Measurements from ENCODE around the gene STX4. TPM values are rescaled to one million over a fixed set of nuclear protein-coding genes. Genes with fewer than 3 reads are reported as not detected.

The STX4 gene
- total RNA-seq, 1 donor from 2014 or later: 6.6 TPM

GRCh38 chr16:30985401-30986128 lies 47.8 kb upstream of the STX4 start:
- Mint-ChIP-seq H3K27me3 (ENCODE audit: insufficient read depth, low read depth) (peaks cover 11% of the 10 kb centered on the region), H3K4me1 (no peaks in the 10 kb centered on the region), H3K27ac (peak overlapping the region; percentile 63), H3K4me3 (peak overlapping the region; percentile 33), H3K36me3 (peaks cover 10% of the 10 kb centered on the region), H3K9me3 (no peaks in the 10 kb centered on the region)
- no peaks in the 10 kb centered on the region for H3K4me1 ChIP-seq
- H3K79me2 ChIP-seq (ENCODE audit: low read depth): no peaks in the 10 kb centered on the region
- peak; percentile 62 for DNase-seq (ENCODE audit: low spot score)
- no peaks in the 10 kb centered on the region for H3K36me3 ChIP-seq
- peaks cover 10% of the 10 kb centered on the region for H3F3A ChIP-seq (ENCODE audit: low read depth)
- no peak overlapping the region for H3K27ac ChIP-seq
- peak overlapping the region; percentile 33 for H3K4me3 ChIP-seq
- H3K27me3 ChIP-seq: no peaks in the 10 kb centered on the region
- TF ChIP-seq EZH2 (IDR thresholded peaks at IDR 0.05) (no peak), CTCF (IDR thresholded peaks at IDR 0.05) (no peak), EZH2phosphoT487 (IDR thresholded peaks at IDR 0.05) (no peak)
- no peaks in the 10 kb centered on the region for H3K9me3 ChIP-seq (ENCODE audit: low read depth)
- no peak overlapping the region for H3K9ac ChIP-seq
- H2AFZ ChIP-seq (replicated peaks): no peak overlapping the region
- H3K4me2 ChIP-seq: peak overlapping the region; percentile 75
- peaks cover 4% of the 10 kb centered on the region for H4K20me1 ChIP-seq (ENCODE audit: low read depth)

GRCh38 chr16:30986129-30986991 lies 47.0 kb upstream of the STX4 start:
- Histone ChIP-seq H3K4me2 (no peak overlapping the region), H2AFZ (replicated peaks) (no peak overlapping the region), H3K27me3 (no peaks in the 10 kb centered on the region), H4K20me1 (ENCODE audit: low read depth) (peaks cover 4% of the 10 kb centered on the region), H3K4me3 (no peak overlapping the region), H3K9me3 (ENCODE audit: low read depth) (no peaks in the 10 kb centered on the region), H3K27ac (no peak overlapping the region), H3K4me1 (no peaks in the 10 kb centered on the region), H3K79me2 (ENCODE audit: low read depth) (no peaks in the 10 kb centered on the region), H3F3A (ENCODE audit: low read depth) (peaks cover 10% of the 10 kb centered on the region), H3K36me3 (no peaks in the 10 kb centered on the region), H3K9ac (no peak overlapping the region)
- Mint-ChIP-seq H3K27me3 (ENCODE audit: insufficient read depth, low read depth) (peaks cover 11% of the 10 kb centered on the region), H3K9me3 (no peaks in the 10 kb centered on the region), H3K4me3 (peak overlapping the region; percentile 50), H3K4me1 (no peaks in the 10 kb centered on the region), H3K27ac (peak overlapping the region; percentile 49), H3K36me3 (peaks cover 6% of the 10 kb centered on the region)
- TF ChIP-seq CTCF (IDR thresholded peaks at IDR 0.05) (no peak), EZH2phosphoT487 (IDR thresholded peaks at IDR 0.05) (no peak), EZH2 (IDR thresholded peaks at IDR 0.05) (no peak)
- DNase-seq (ENCODE audit: low spot score): no peak

DNA sequence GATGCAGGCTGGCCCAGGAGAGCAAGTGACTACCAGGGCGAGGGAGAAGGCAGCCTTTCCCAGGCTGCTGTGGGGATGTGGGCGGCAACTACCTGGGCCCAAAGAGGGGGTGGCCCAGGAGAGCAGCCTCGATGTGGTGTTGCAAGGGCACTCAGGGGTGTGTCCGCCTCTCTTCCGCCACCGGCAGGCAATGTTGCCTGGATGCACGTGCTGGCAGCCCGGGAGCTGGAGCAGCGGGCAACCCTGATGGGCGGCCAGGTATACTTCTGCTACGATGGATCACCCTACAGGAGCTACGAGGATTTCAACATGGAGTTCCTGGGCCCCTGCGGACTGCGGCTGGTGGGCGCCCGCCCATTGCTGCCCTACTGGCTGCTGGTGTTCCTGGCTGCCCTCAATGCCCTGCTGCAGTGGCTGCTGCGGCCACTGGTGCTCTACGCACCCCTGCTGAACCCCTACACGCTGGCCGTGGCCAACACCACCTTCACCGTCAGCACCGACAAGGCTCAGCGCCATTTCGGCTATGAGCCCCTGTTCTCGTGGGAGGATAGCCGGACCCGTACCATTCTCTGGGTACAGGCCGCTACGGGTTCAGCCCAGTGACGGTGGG lies 45.7 kb upstream of the STX4 start:
- no peaks in the 10 kb centered on the region for H3K4me1 Mint-ChIP-seq
- Histone ChIP-seq H3F3A (ENCODE audit: low read depth) (peaks cover 10% of the 10 kb centered on the region), H2AFZ (replicated peaks) (no peak overlapping the region), H3K4me1 (no peaks in the 10 kb centered on the region), H3K9ac (no peak overlapping the region), H3K27ac (no peak overlapping the region), H3K36me3 (no peaks in the 10 kb centered on the region), H4K20me1 (ENCODE audit: low read depth) (peaks cover 4% of the 10 kb centered on the region), H3K27me3 (no peaks in the 10 kb centered on the region), H3K9me3 (ENCODE audit: low read depth) (no peaks in the 10 kb centered on the region), H3K4me3 (no peak overlapping the region), H3K4me2 (no peak overlapping the region), H3K79me2 (ENCODE audit: low read depth) (no peaks in the 10 kb centered on the region)
- TF ChIP-seq EZH2phosphoT487 (IDR thresholded peaks at IDR 0.05) (no peak), CTCF (IDR thresholded peaks at IDR 0.05) (no peak), EZH2 (IDR thresholded peaks at IDR 0.05) (no peak)
- H3K36me3 Mint-ChIP-seq: peaks cover 4% of the 10 kb centered on the region
- H3K4me3 Mint-ChIP-seq: no peak overlapping the region
- no peaks in the 10 kb centered on the region for H3K9me3 Mint-ChIP-seq
- DNase-seq (ENCODE audit: low spot score): no peak
- H3K27ac Mint-ChIP-seq: no peak overlapping the region
- H3K27me3 Mint-ChIP-seq (ENCODE audit: insufficient read depth, low read depth): peaks cover 10% of the 10 kb centered on the region
